NB4 (cell line): Measurements from ENCODE around the gene PPFIA2.

Experiments used
- DNase-seq: peaks from one replicate; pipeline ENCODE4 v3.0.0; 2010; ENCODE audit warnings: low read depth
- H3K4me3 ChIP-seq: one replicate; pipeline ENCODE4 v1.5.1; 2011; ENCODE audit warnings: mild to moderate bottlenecking, low read depth, low read length, moderate library complexity
- CTCF ChIP-seq: IDR thresholded peaks from one replicate; pipeline ENCODE4 v1.5.1; 2012; ENCODE audit warnings: low read depth, low read length
- MAX ChIP-seq: IDR thresholded peaks from 2 replicates; pipeline ENCODE4 v1.6.1; 2011; ENCODE audit warnings: low read depth, low read length
- MYC ChIP-seq: IDR thresholded peaks from 2 replicates; pipeline ENCODE4 v1.6.1; 2011; ENCODE audit warnings: low read depth, low read length
- POLR2A ChIP-seq: IDR thresholded peaks from 2 replicates; pipeline ENCODE4 v1.6.1; 2011; ENCODE audit warnings: mild to moderate bottlenecking; ENCODE audit not compliant: insufficient read length; ENCODE audit errors: extremely low read depth

Gene PPFIA2

GRCh38 chr12:81558031-81558430 lies 201.1 kb downstream of the PPFIA2 start:
- H3K4me3 ChIP-seq, result no peak overlapping the region
- no peak for DNase-seq
- TF ChIP-seq MAX, result no peak
- no peak for TF ChIP-seq POLR2A

- TF ChIP-seq MYC (no peak), MAX (no peak), POLR2A (no peak), CTCF (no peak)
- DNase-seq, result no peak
Measured at GRCh38 chr12:81546811-81547210, 212.3 kb downstream of the PPFIA2 start.

GRCh38 chr12:81543621-81544139 lies 215.5 kb downstream of the PPFIA2 start:
- TF ChIP-seq MYC (no peak), POLR2A (no peak), MAX (no peak), CTCF (no peak)
- H3K4me3 ChIP-seq, result no peak overlapping the region
- DNase-seq, result no peak

More at GRCh38 chr12:81546811-81547210, 212.3 kb downstream of the PPFIA2 start:
- no peak overlapping the region for H3K4me3 ChIP-seq

- no peak for TF ChIP-seq MYC
- TF ChIP-seq MAX, result no peak
- no peak for TF ChIP-seq CTCF
- no peak for TF ChIP-seq POLR2A
- H3K4me3 ChIP-seq, result no peak overlapping the region
- no peak for DNase-seq
Measured at GRCh38 chr12:81542065-81543010, 216.8 kb downstream of the PPFIA2 start.

- H3K4me3 ChIP-seq, result no peak overlapping the region
- TF ChIP-seq CTCF, result no peak
- TF ChIP-seq MAX, result no peak
- no peak for TF ChIP-seq MYC
- no peak for TF ChIP-seq POLR2A
- DNase-seq, result no peak
Measured at GRCh38 chr12:81541121-81541520, 218.0 kb downstream of the PPFIA2 start.

GRCh38 chr12:81539279-81539678 lies 219.9 kb downstream of the PPFIA2 start:
- TF ChIP-seq MAX, result no peak
- no peak for TF ChIP-seq POLR2A
- no peak for TF ChIP-seq MYC
- no peak for TF ChIP-seq CTCF
- H3K4me3 ChIP-seq, result no peak overlapping the region
- DNase-seq, result no peak
